K562 (cell line): ENCODE data around the gene ZNF335. TPM values are rescaled to one million over a fixed set of nuclear protein-coding genes. Genes with fewer than 3 reads are reported as not detected.

ENCODE experiments used
- EP400 ChIP-seq: fragments of 450-650 bp; IDR thresholded peaks from 2 replicates; pipeline ENCODE4 v1.6.1; 2017; ENCODE audit warnings: antibody characterized with exemption, mild to moderate bottlenecking, moderate library complexity
- ERF ChIP-seq: fragments of 450-650 bp; formaldehyde crosslinking; IDR thresholded peaks from 2 replicates; pipeline ENCODE4 v1.4.0; 2020; ENCODE audit warnings: mild to moderate bottlenecking, mixed read lengths
- HNRNPL ChIP-seq: fragments of 200-400 bp; formaldehyde crosslinking; IDR thresholded peaks from 2 replicates; pipeline ENCODE4 v1.6.1; 2017; ENCODE audit warnings: low read depth, mild to moderate bottlenecking, low read length
- MEF2D ChIP-seq: conservative IDR thresholded peaks from 2 replicates; pipeline ENCODE4 v1.6.1; 2016; ENCODE audit warnings: low read depth, missing genetic modification characterization, missing compliant biosample characterization
- NFIX ChIP-seq: fragments of 250-450 bp; sonication (Bioruptor Pico); IDR thresholded peaks from 2 replicates; pipeline ENCODE4 v1.4.0; 2020; ENCODE audit warnings: low read depth, mild to moderate bottlenecking, moderate library complexity
- NFYB ChIP-seq: IDR thresholded peaks from 2 replicates; pipeline ENCODE4 v1.6.1; 2011; ENCODE audit warnings: mild to moderate bottlenecking, moderate library complexity; ENCODE audit not compliant: insufficient read length; ENCODE audit errors: extremely low read depth
- SETDB1 ChIP-seq: IDR thresholded peaks from one replicate; pipeline ENCODE4 v1.6.1; 2012; ENCODE audit warnings: low read length, control low read depth, inconsistent platforms
- SMARCA5 ChIP-seq: fragments of 450-650 bp; IDR thresholded peaks from 2 replicates; pipeline ENCODE4 v1.6.1; 2016
- SOX6 ChIP-seq: fragments of 450-650 bp; IDR thresholded peaks from 2 replicates; pipeline ENCODE4 v1.6.1; 2014; ENCODE audit warnings: mild to moderate bottlenecking
- SREBF2 ChIP-seq: sonication (generic); formaldehyde crosslinking; IDR thresholded peaks from 2 replicates; pipeline ENCODE4 v1.4.0; 2020; ENCODE audit warnings: mild to moderate bottlenecking, missing genetic modification reagents
- TRIM28 ChIP-seq: fragments of 450-650 bp; IDR thresholded peaks from 2 replicates; pipeline ENCODE4 v1.6.1; 2017
- ZNF354B ChIP-seq: fragments of 250-450 bp; sonication (Bioruptor Pico); IDR thresholded peaks from 2 replicates; pipeline ENCODE4 v1.4.0; 2020
- ZNF75A ChIP-seq: fragments of 450-650 bp; formaldehyde crosslinking; IDR thresholded peaks from 2 replicates; pipeline ENCODE4 v1.4.0; 2020; ENCODE audit warnings: mild to moderate bottlenecking
- ZNF766 ChIP-seq: fragments of 200-800 bp; sonication (Bioruptor generic); conservative IDR thresholded peaks from 2 replicates; pipeline ENCODE4 v1.6.1; 2016; ENCODE audit warnings: missing genetic modification characterization, missing compliant biosample characterization
- polyA plus RNA-seq, 8 experiments: library from polyadenylated mRNA; depleted of rRNA in 4 of 8; stranded (reverse) in 5 of 8; unstranded in 3 of 8; fragments of >200 nt; fragmentation: Nextera tagmentation in 2 of 8; fragmentation: Illumina TruSeq in 1 of 8; extraction: Ambion mirVana in 2 of 8; extraction: Trizol in 1 of 8; gene quantifications; 2 replicates each; pipeline versions ENCODE4 v1.2.1 to v1.2.3, GENCODE V29; 2011 to 2014; ENCODE audit warnings: inconsistent platforms in 1 of 8, missing spikeins in 1 of 8
- total RNA-seq, 7 experiments: library from RNA; depleted of rRNA in 6 of 7; stranded (reverse); fragments of >200 nt in 6 of 7; fragmentation: Illumina TruSeq in 2 of 7; extraction: Trizol in 2 of 7; gene quantifications; 2 replicates each; pipeline versions ENCODE4 v1.2.1 to v1.2.3, GENCODE V29; 2011 to 2021; ENCODE audit warnings: low replicate concordance in 1 of 7
- TF ChIP-seq, protein P1 (sequence below): fragments of 450-650 bp; formaldehyde crosslinking; IDR thresholded peaks from 2 replicates; pipeline ENCODE4 v1.4.0; 2020; ENCODE audit warnings: mild to moderate bottlenecking, moderate library complexity
- TF ChIP-seq, protein P2 (sequence below): IDR thresholded peaks from 3 replicates; pipeline ENCODE4 v1.6.1; 2011; ENCODE audit warnings: borderline replicate concordance, mild to moderate bottlenecking; ENCODE audit not compliant: insufficient read length, insufficient read depth
- TF ChIP-seq, protein P3 (sequence below): fragments of 450-650 bp; formaldehyde crosslinking; IDR thresholded peaks from 2 replicates; pipeline ENCODE4 v1.4.0; 2020; ENCODE audit warnings: mild to moderate bottlenecking, moderate library complexity

The ZNF335 gene
- total and polyA plus RNA-seq, 9 of the 15 experiments (the other 6 are each of a cell fraction or from before 2014, with no cell fraction given), result 0.39 to 16.0 (median 7.6) TPM

DNA sequence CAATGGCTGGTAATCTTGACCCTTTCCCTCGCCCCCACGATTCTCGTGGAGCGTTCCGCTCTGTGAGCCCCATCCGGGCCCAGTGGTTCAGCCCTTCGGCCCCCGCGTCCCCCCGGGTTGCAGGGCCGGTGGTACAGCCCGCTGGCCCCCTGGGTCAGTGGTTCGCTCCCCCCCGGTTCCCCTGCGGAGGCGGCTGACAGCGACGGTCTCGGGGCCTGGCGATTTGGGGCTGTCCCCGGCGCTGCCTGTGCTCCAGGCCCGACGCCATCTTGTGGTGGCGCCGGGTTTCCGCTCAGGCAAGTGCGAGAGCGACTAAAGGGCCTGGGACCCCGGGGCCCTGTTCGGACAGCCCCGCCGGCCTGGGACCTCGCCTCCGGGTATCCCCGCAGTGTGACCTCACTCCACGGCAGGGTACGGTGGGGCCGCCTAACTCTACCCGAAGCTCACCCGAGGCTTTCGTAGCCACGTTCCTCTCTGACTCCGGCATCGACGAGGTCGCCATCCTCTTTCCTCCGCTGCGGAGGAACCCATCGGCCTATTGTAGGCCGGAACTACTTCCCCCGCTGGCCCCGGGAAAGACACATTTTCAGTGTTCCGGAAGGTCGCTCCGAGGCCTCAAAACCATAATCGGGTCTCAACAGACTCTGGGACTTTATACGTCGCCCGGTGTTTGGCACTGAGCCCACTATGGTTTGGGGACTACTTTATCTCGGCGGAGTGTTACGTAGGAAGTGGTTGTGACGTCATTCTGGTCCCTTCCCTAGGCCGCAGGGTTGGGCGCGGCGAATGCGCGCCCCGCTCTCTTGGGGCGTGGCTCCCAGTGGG lies at the start of gene ZNF335 (continued):
- TF ChIP-seq, protein P1, sequence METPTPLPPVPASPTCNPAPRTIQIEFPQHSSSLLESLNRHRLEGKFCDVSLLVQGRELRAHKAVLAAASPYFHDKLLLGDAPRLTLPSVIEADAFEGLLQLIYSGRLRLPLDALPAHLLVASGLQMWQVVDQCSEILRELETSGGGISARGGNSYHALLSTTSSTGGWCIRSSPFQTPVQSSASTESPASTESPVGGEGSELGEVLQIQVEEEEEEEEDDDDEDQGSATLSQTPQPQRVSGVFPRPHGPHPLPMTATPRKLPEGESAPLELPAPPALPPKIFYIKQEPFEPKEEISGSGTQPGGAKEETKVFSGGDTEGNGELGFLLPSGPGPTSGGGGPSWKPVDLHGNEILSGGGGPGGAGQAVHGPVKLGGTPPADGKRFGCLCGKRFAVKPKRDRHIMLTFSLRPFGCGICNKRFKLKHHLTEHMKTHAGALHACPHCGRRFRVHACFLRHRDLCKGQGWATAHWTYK (CRISPR knock-in tag), result 0 out of 2 replicates have a peak, but pooled peaks have one; percentile 28
- TF ChIP-seq, protein P2, sequence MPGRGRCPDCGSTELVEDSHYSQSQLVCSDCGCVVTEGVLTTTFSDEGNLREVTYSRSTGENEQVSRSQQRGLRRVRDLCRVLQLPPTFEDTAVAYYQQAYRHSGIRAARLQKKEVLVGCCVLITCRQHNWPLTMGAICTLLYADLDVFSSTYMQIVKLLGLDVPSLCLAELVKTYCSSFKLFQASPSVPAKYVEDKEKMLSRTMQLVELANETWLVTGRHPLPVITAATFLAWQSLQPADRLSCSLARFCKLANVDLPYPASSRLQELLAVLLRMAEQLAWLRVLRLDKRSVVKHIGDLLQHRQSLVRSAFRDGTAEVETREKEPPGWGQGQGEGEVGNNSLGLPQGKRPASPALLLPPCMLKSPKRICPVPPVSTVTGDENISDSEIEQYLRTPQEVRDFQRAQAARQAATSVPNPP, result no peak
- TF ChIP-seq TRIM28 (peak; percentile 81), ERF (CRISPR knock-in tag) (peak; percentile 45; the same call in 1 of the 2 replicates), NFYB (no peak), ZNF75A (CRISPR knock-in tag) (no peak), MEF2D (tag) (peak; percentile 62; the same call in 1 of the 2 replicates), EP400 (peak; percentile 98), SREBF2 (CRISPR knock-in tag) (no peak), SETDB1 (no peak), HNRNPL (0 out of 2 replicates have a peak, but pooled peaks have one; percentile 27), SMARCA5 (no peak), NFIX (peak; percentile 32; the same call in 1 of the 2 replicates), ZNF766 (CRISPR knock-in tag) (peak; percentile 91), SOX6 (peak; percentile 80), ZNF354B (CRISPR knock-in tag) (no peak)
- TF ChIP-seq, protein P3, sequence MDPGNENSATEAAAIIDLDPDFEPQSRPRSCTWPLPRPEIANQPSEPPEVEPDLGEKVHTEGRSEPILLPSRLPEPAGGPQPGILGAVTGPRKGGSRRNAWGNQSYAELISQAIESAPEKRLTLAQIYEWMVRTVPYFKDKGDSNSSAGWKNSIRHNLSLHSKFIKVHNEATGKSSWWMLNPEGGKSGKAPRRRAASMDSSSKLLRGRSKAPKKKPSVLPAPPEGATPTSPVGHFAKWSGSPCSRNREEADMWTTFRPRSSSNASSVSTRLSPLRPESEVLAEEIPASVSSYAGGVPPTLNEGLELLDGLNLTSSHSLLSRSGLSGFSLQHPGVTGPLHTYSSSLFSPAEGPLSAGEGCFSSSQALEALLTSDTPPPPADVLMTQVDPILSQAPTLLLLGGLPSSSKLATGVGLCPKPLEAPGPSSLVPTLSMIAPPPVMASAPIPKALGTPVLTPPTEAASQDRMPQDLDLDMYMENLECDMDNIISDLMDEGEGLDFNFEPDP (CRISPR knock-in tag), result peak; percentile 73; the same call in 1 of the 2 replicates
